ENCODE results near the gene ADARB1. TPM values are rescaled to one million over a fixed set of nuclear protein-coding genes. Genes with fewer than 3 reads are reported as not detected.

ADARB1 gene
- total RNA-seq, 1 experiment from 2014 or later, result 15.8 TPM

DNA sequence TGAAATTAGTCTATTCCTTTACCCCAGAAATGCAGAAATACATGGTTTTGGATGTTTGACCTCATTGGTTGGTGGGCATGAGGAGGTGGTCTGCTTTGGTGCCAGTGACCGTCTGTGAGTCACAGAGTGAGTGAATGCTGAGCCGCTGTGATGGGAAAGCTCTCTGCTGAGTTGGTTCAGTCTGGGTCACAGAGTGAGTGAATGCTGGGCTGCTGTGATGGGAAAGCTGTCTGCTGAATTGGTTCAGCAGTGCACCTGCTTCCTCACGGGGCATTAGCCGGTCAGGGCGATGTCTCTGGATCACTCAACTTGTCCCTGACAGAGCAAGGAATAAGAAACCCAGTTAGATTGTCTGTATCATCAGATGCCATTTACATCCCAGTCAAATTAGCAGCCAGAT, 40.8 kb downstream of the ADARB1 start:
- no CpG with 5 or more reads among the region's 5 CpGs for WGBS (ENCODE audit: extremely low coverage, insufficient read length, low lambda C conversion rate)
- DNase-seq, result no peak

More for the DNA sequence above, 40.8 kb downstream of the ADARB1 start:
- Mint-ChIP-seq H3K9me3 (no peaks in the 10 kb centered on the region), H3K4me3 (no peak overlapping the region), H3K36me3 (ENCODE audit: insufficient read depth in 1 of 3, low read depth in 3 of 3) (no peaks in the 10 kb centered on the region), H3K27me3 (ENCODE audit: low read depth) (no peaks in the 10 kb centered on the region; the same call in 1 of the 2 replicates), H3K4me1 (peaks cover 2 to 5% of the 10 kb centered on the region in 2 experiments; a peak in 3 of 4 replicates), H3K27ac (no peak overlapping the region)
- H3K4me2 ChIP-seq (ENCODE audit: insufficient read depth, insufficient read length, low read length), result no peak overlapping the region
- no peak overlapping the region for H2BK12ac ChIP-seq (ENCODE audit: insufficient read length, low read depth, low read length)
- TF ChIP-seq, protein P1, sequence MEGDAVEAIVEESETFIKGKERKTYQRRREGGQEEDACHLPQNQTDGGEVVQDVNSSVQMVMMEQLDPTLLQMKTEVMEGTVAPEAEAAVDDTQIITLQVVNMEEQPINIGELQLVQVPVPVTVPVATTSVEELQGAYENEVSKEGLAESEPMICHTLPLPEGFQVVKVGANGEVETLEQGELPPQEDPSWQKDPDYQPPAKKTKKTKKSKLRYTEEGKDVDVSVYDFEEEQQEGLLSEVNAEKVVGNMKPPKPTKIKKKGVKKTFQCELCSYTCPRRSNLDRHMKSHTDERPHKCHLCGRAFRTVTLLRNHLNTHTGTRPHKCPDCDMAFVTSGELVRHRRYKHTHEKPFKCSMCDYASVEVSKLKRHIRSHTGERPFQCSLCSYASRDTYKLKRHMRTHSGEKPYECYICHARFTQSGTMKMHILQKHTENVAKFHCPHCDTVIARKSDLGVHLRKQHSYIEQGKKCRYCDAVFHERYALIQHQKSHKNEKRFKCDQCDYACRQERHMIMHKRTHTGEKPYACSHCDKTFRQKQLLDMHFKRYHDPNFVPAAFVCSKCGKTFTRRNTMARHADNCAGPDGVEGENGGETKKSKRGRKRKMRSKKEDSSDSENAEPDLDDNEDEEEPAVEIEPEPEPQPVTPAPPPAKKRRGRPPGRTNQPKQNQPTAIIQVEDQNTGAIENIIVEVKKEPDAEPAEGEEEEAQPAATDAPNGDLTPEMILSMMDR (conservative IDR thresholded peaks at IDR 0.05), result no peak
- H3K79me2 ChIP-seq (ENCODE audit: insufficient read depth, low read length), result peaks cover 1% of the 10 kb centered on the region; the same call in 1 of the 2 replicates
- no peak overlapping the region for H3K27ac ChIP-seq (ENCODE audit: insufficient read length, low read depth, low read length)
- no peak overlapping the region for H2AFZ ChIP-seq (ENCODE audit: low read length)
- H3K9ac ChIP-seq (ENCODE audit: extremely low read depth, insufficient read length, low read length), result no peak overlapping the region
- H3K23me2 ChIP-seq (ENCODE audit: insufficient read length, low read depth, low read length, poor library complexity, severe bottlenecking), result no peaks in the 10 kb centered on the region
- H4K20me1 ChIP-seq (ENCODE audit: control insufficient read depth, insufficient read depth, insufficient read length), result no peaks in the 10 kb centered on the region
- no peak overlapping the region for H2BK20ac ChIP-seq (ENCODE audit: low read depth, low read length, poor library complexity, severe bottlenecking)
- no peak overlapping the region for H2BK15ac ChIP-seq (ENCODE audit: low read depth, low read length)
- no peak overlapping the region for H4K5ac ChIP-seq (ENCODE audit: insufficient read length, low read depth, low read length)
- H4K91ac ChIP-seq (ENCODE audit: insufficient read length, low read depth, low read length), result no peak overlapping the region
- H3K4me1 ChIP-seq (ENCODE audit: insufficient read depth, low read length), result no peaks in the 10 kb centered on the region
- H2AK5ac ChIP-seq (ENCODE audit: insufficient read length, low read length), result no peak overlapping the region
- no peak overlapping the region for H3K4ac ChIP-seq (ENCODE audit: low read depth, low read length)
- no peak overlapping the region for H3K23ac ChIP-seq (ENCODE audit: insufficient read length, low read depth, low read length)
- no peak overlapping the region for H3T11ph ChIP-seq (ENCODE audit: low read length)
- H3K56ac ChIP-seq (ENCODE audit: insufficient read length, low read depth, low read length), result no peak overlapping the region
- no peak overlapping the region for H2BK120ac ChIP-seq (ENCODE audit: low read depth, low read length, poor library complexity, severe bottlenecking)
- no peak overlapping the region for H3K18ac ChIP-seq (ENCODE audit: insufficient read length, low read depth, low read length)
- no peaks in the 10 kb centered on the region for H3K27me3 ChIP-seq (ENCODE audit: insufficient read depth, low read length)
- H3K79me1 ChIP-seq (ENCODE audit: insufficient read depth, low read depth, low read length, poor library complexity, severe bottlenecking), result no peaks in the 10 kb centered on the region
- H3K9me3 ChIP-seq (ENCODE audit: control insufficient read depth, low read depth, low read length), result no peaks in the 10 kb centered on the region
- no peak overlapping the region for H4K8ac ChIP-seq (replicated peaks; ENCODE audit: insufficient read length, low read depth, low read length)
- H3K14ac ChIP-seq (ENCODE audit: insufficient read depth, low read length), result no peak overlapping the region
- no peak overlapping the region for H2BK5ac ChIP-seq (ENCODE audit: insufficient read length, low read length)
